ENCODE measurements around the gene POLR2F. TPM values are rescaled to one million over a fixed set of nuclear protein-coding genes. Genes with fewer than 3 reads are reported as not detected.

The POLR2F gene
- total and polyA plus RNA-seq, 9 donors: 45.3 to 58.1 (median 50.6) TPM

GRCh38 chr22:38017272-38017920 lies 63.9 kb downstream of the POLR2F start:
- 49% methylated on average over 6 of the region's 7 CpGs for WGBS (ENCODE audit: insufficient coverage)
- H3K4me1 ChIP-seq (ENCODE audit: control insufficient read depth, insufficient read depth, low read length): peaks cover 33% of the 10 kb centered on the region
- no peaks in the 10 kb centered on the region for H3K9me3 ChIP-seq (replicated peaks; ENCODE audit: control insufficient read depth, low read depth, low read length)
- DNase-seq: peak; percentile 87
- peak overlapping the region; percentile 50 for H3K27ac ChIP-seq (ENCODE audit: low read length)
- no peaks in the 10 kb centered on the region for H3K27me3 ChIP-seq (ENCODE audit: control insufficient read depth, insufficient read depth, low read length)
- H3K4me3 ChIP-seq (ENCODE audit: low read length): no peak overlapping the region
- H3K36me3 ChIP-seq (ENCODE audit: control insufficient read depth, insufficient read depth, low read length): no peaks in the 10 kb centered on the region

GRCh38 chr22:38017939-38018885 lies 64.7 kb downstream of the POLR2F start:
- Histone ChIP-seq H3K4me3 (ENCODE audit: low read length) (no peak overlapping the region), H3K27ac (ENCODE audit: low read length) (peak overlapping the region; percentile 2), H3K27me3 (ENCODE audit: control insufficient read depth, insufficient read depth, low read length) (no peaks in the 10 kb centered on the region), H3K9me3 (replicated peaks; ENCODE audit: control insufficient read depth, low read depth, low read length) (no peaks in the 10 kb centered on the region), H3K36me3 (ENCODE audit: control insufficient read depth, insufficient read depth, low read length) (no peaks in the 10 kb centered on the region), H3K4me1 (ENCODE audit: control insufficient read depth, insufficient read depth, low read length) (peaks cover 33% of the 10 kb centered on the region)
- no peak for DNase-seq
- WGBS (ENCODE audit: insufficient coverage): 80% methylated on average over 11 of the region's 12 CpGs

Other genes starting within 250 kb of the POLR2F start
- gene GCAT, start 145.8 kb upstream of the POLR2F start, total RNA-seq: 7.4 TPM
- 1 to 10 TPM; 4.4 to 8.3 (median 6.5) TPM for gene GCAT, start 145.8 kb upstream of the POLR2F start, polyA plus RNA-seq (ENCODE audit: insufficient read depth in 1 of 8, insufficient read length in 8 of 8, low replicate concordance in 1 of 8)
- not detected for gene GALR3, start 130.3 kb upstream of the POLR2F start, total RNA-seq
- under 1 TPM in 3 of 8 donors, not detected in 5; 0.09 to 0.14 (median 0.10) TPM for gene GALR3, start 130.3 kb upstream of the POLR2F start, polyA plus RNA-seq (ENCODE audit: insufficient read depth in 1 of 8, insufficient read length in 8 of 8, low replicate concordance in 1 of 8)
- 9.8 TPM for gene ANKRD54, start 109.4 kb upstream of the POLR2F start, total RNA-seq
- 10 to 100 TPM; 10.0 to 15.4 (median 11.7) TPM for gene ANKRD54, start 109.4 kb upstream of the POLR2F start, polyA plus RNA-seq (ENCODE audit: insufficient read depth in 1 of 8, insufficient read length in 8 of 8, low replicate concordance in 1 of 8)
- 1,312 TPM for gene EIF3L, start 104.3 kb upstream of the POLR2F start, total RNA-seq
- 1,000 to 10,000 TPM; 1,056 to 1,352 (median 1,211) TPM for gene EIF3L, start 104.3 kb upstream of the POLR2F start, polyA plus RNA-seq (ENCODE audit: insufficient read depth in 1 of 8, insufficient read length in 8 of 8, low replicate concordance in 1 of 8)
- gene MICALL1, start 47.4 kb upstream of the POLR2F start, total RNA-seq: 21.7 TPM
- 10 to 100 TPM; 35.8 to 73.8 (median 51.1) TPM for gene MICALL1, start 47.4 kb upstream of the POLR2F start, polyA plus RNA-seq (ENCODE audit: insufficient read depth in 1 of 8, insufficient read length in 8 of 8, low replicate concordance in 1 of 8)
- gene C22orf23, start 98 bp upstream of the POLR2F start, total RNA-seq: 0.18 TPM
- 10 to 100 TPM in 4 of 8 donors, 1 to 10 TPM in 4; 7.7 to 15.2 (median 10.0) TPM for gene C22orf23, start 98 bp upstream of the POLR2F start, polyA plus RNA-seq (ENCODE audit: insufficient read depth in 1 of 8, insufficient read length in 8 of 8, low replicate concordance in 1 of 8)
- gene SOX10, start 30.9 kb downstream of the POLR2F start, total RNA-seq: 2.2 TPM
- 10 to 100 TPM in 2 of 8 donors, 1 to 10 TPM in 6; 4.4 to 19.8 (median 8.1) TPM for gene SOX10, start 30.9 kb downstream of the POLR2F start, polyA plus RNA-seq (ENCODE audit: insufficient read depth in 1 of 8, insufficient read length in 8 of 8, low replicate concordance in 1 of 8)
- 11.9 TPM for gene PICK1, start 103.7 kb downstream of the POLR2F start, total RNA-seq
- 10 to 100 TPM in 7 of 8 donors, 1 to 10 TPM in 1; 8.8 to 13.1 (median 10.4) TPM for gene PICK1, start 103.7 kb downstream of the POLR2F start, polyA plus RNA-seq (ENCODE audit: insufficient read depth in 1 of 8, insufficient read length in 8 of 8, low replicate concordance in 1 of 8)
- gene SLC16A8, start 130.5 kb downstream of the POLR2F start, total RNA-seq: 2.4 TPM
- gene SLC16A8, start 130.5 kb downstream of the POLR2F start, polyA plus RNA-seq (ENCODE audit: insufficient read depth in 1 of 8, insufficient read length in 8 of 8, low replicate concordance in 1 of 8): 1 to 10 TPM; 1.0 to 3.4 (median 2.2) TPM
- gene BAIAP2L2, start 157.0 kb downstream of the POLR2F start, total RNA-seq: 0.22 TPM
- gene BAIAP2L2, start 157.0 kb downstream of the POLR2F start, polyA plus RNA-seq (ENCODE audit: insufficient read depth in 1 of 8, insufficient read length in 8 of 8, low replicate concordance in 1 of 8): 1 to 10 TPM in 6 of 8 donors, under 1 TPM in 2; 0.61 to 6.4 (median 1.3) TPM
- gene PLA2G6, start 228.1 kb downstream of the POLR2F start, total RNA-seq: 10.1 TPM
- 10 to 100 TPM in 4 of 8 donors, 1 to 10 TPM in 4; 6.3 to 14.2 (median 10.5) TPM for gene PLA2G6, start 228.1 kb downstream of the POLR2F start, polyA plus RNA-seq (ENCODE audit: insufficient read depth in 1 of 8, insufficient read length in 8 of 8, low replicate concordance in 1 of 8)
- gene MAFF, start 248.3 kb downstream of the POLR2F start, total RNA-seq: 3.5 TPM
- 1 to 10 TPM; 2.0 to 7.3 (median 4.7) TPM for gene MAFF, start 248.3 kb downstream of the POLR2F start, polyA plus RNA-seq (ENCODE audit: insufficient read depth in 1 of 8, insufficient read length in 8 of 8, low replicate concordance in 1 of 8)